ENCODE measurements around the gene SASH1.

The SASH1 gene

DNA sequence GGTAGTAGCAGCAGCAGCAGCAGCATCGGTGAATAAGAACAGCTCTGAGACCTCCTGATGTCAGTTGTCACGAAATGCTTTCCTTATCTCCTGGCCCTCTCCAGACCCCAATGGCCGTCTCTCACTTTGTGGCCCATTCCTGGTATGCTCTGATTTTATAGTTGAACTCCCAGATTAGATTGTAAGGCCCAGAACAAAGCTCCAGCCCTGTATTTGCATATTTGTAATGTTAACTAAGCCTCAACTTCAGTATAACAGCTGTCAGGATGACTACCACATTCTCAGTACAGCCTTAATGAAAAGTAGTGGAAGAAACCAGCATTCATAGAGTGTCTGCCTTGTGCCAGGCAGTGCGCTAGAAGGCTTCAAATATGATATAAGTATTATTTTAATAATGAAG lies 180.9 kb downstream of the SASH1 start:
- Histone ChIP-seq H3K9me3 (ENCODE audit: insufficient read depth, low read length) (peaks cover 7% of the 10 kb centered on the region; the same call in 1 of the 2 replicates), H3K36me3 (ENCODE audit: insufficient read depth, insufficient read length, low read length) (peaks cover 28% of the 10 kb centered on the region), H3K9ac (ENCODE audit: insufficient read length, low read depth) (no peak overlapping the region), H3K4me1 (ENCODE audit: insufficient read depth, insufficient read length) (no peaks in the 10 kb centered on the region), H3K27me3 (ENCODE audit: insufficient read depth, insufficient read length) (no peaks in the 10 kb centered on the region), H3K4me3 (ENCODE audit: insufficient read length, low read depth) (no peak overlapping the region)
- TF ChIP-seq YY1 (IDR thresholded peaks at IDR 0.05; ENCODE audit: insufficient read depth, insufficient read length) (no peak), ZNF274 (IDR thresholded peaks at IDR 0.05; ENCODE audit: low read depth, low read length) (no peak), SUZ12 (IDR thresholded peaks at IDR 0.05; ENCODE audit: extremely low read depth, insufficient read depth, insufficient read length) (no peak)
- DNase-seq (ENCODE audit: low read depth, low spot score): no peak

DNA sequence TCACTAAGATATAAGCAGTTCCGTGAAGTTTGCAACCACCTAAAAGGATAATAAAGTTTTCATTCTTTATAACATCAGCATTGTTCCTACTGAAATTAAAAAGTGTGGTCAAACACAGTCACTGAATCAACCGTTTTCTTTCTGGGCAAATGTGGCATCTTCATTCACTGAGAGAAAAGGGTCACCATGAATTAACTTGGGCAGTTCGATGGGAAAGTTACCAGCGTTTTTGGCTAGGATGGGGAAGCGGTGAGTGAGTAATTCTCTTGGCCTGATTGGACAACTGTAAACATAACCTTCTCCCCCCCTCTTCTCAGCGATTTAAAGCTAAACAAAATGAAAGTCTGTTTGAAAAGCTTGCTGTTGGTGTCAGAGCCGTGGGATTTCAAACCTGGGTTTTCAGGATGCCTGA lies 181.8 kb downstream of the SASH1 start:
- no peak for TF ChIP-seq SUZ12 (IDR thresholded peaks at IDR 0.05; ENCODE audit: extremely low read depth, insufficient read depth, insufficient read length)
- no peak for TF ChIP-seq ZNF274 (IDR thresholded peaks at IDR 0.05; ENCODE audit: low read depth, low read length)
- TF ChIP-seq YY1 (IDR thresholded peaks at IDR 0.05; ENCODE audit: insufficient read depth, insufficient read length): no peak
- no peak overlapping the region for H3K4me3 ChIP-seq (ENCODE audit: insufficient read length, low read depth)
- H3K4me1 ChIP-seq (ENCODE audit: insufficient read depth, insufficient read length): no peaks in the 10 kb centered on the region
- peaks cover 7% of the 10 kb centered on the region; the same call in 1 of the 2 replicates for H3K9me3 ChIP-seq (ENCODE audit: insufficient read depth, low read length)
- no peaks in the 10 kb centered on the region for H3K27me3 ChIP-seq (ENCODE audit: insufficient read depth, insufficient read length)
- DNase-seq (ENCODE audit: low read depth, low spot score): no peak
- H3K9ac ChIP-seq (ENCODE audit: insufficient read length, low read depth): no peak overlapping the region
- peaks cover 25% of the 10 kb centered on the region for H3K36me3 ChIP-seq (ENCODE audit: insufficient read depth, insufficient read length, low read length)

DNA sequence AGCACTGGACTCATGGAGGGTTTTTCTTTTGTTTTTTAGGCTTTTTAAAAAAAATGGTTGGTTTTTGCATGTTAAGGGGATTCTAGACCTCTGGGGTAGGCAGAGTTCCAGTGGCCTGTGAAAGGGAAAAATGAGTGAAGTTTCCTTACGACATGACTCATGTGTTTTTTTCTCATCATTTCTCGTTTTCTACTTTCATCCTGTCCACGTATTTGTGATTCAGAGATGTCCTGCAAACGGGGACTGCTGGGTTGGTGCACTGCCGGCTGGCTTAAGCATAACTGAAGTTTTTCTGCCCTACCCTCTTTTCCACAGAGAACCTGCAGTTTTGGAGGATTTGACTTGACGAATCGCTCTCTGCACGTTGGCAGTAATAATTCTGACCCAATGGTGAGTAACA lies 182.3 kb downstream of the SASH1 start:
- H3K27me3 ChIP-seq (ENCODE audit: insufficient read depth, insufficient read length): no peaks in the 10 kb centered on the region
- H3K9me3 ChIP-seq (ENCODE audit: insufficient read depth, low read length): peaks cover 4% of the 10 kb centered on the region; the same call in 1 of the 2 replicates
- TF ChIP-seq ZNF274 (IDR thresholded peaks at IDR 0.05; ENCODE audit: low read depth, low read length): no peak
- TF ChIP-seq YY1 (IDR thresholded peaks at IDR 0.05; ENCODE audit: insufficient read depth, insufficient read length): no peak
- TF ChIP-seq SUZ12 (IDR thresholded peaks at IDR 0.05; ENCODE audit: extremely low read depth, insufficient read depth, insufficient read length): no peak
- no peaks in the 10 kb centered on the region for H3K4me1 ChIP-seq (ENCODE audit: insufficient read depth, insufficient read length)
- DNase-seq (ENCODE audit: low read depth, low spot score): no peak
- H3K4me3 ChIP-seq (ENCODE audit: insufficient read length, low read depth): no peak overlapping the region
- H3K36me3 ChIP-seq (ENCODE audit: insufficient read depth, insufficient read length, low read length): peaks cover 20% of the 10 kb centered on the region
- no peak overlapping the region for H3K9ac ChIP-seq (ENCODE audit: insufficient read length, low read depth)

DNA sequence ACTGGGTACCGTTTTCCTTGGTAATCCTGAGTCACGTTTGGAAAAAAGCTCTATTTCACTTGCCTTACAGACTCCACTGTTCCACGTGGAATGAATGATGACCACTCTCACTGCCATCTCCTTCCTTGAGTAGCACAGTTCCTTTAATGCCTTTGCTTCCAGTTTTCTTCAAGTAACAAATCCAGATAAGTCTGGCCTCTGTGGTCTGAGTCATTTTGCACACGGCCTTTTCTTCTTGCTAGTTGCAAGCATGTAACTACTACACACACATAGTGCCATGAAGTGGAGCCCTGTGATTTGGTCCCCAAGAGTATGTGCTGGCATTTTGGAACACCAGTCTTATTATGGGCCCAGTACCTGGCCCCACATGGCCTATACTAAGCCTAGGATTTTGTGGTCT lies 182.8 kb downstream of the SASH1 start:
- no peak for DNase-seq (ENCODE audit: low read depth, low spot score)
- Histone ChIP-seq H3K4me3 (ENCODE audit: insufficient read length, low read depth) (no peak overlapping the region), H3K4me1 (ENCODE audit: insufficient read depth, insufficient read length) (no peaks in the 10 kb centered on the region), H3K27me3 (ENCODE audit: insufficient read depth, insufficient read length) (no peaks in the 10 kb centered on the region), H3K9me3 (ENCODE audit: insufficient read depth, low read length) (no peaks in the 10 kb centered on the region), H3K36me3 (ENCODE audit: insufficient read depth, insufficient read length, low read length) (peaks cover 16% of the 10 kb centered on the region), H3K9ac (ENCODE audit: insufficient read length, low read depth) (no peak overlapping the region)
- no peak for TF ChIP-seq SUZ12 (IDR thresholded peaks at IDR 0.05; ENCODE audit: extremely low read depth, insufficient read depth, insufficient read length)
- TF ChIP-seq YY1 (IDR thresholded peaks at IDR 0.05; ENCODE audit: insufficient read depth, insufficient read length): no peak
- no peak for TF ChIP-seq ZNF274 (IDR thresholded peaks at IDR 0.05; ENCODE audit: low read depth, low read length)

DNA sequence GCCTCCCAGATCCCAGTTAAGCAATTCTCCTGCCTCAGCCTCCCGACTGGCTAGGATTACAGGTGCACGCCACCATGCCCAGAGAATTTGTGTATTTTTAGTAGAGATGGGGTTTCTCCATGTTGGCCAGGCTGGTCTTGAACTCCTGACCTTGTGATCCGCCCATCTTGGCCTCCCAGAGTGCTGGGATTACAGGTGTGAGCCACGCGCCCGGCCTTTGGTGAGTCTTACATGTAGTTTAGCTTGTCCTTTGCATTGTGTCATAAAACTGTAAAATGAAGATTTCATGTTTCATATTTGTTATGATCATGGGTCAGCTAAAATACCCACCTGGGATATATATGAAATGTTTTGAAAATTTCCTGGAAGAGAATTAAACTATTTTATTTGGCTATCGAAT lies 183.5 kb downstream of the SASH1 start:
- H3K9me3 ChIP-seq (ENCODE audit: insufficient read depth, low read length): no peaks in the 10 kb centered on the region
- H3K4me3 ChIP-seq (ENCODE audit: insufficient read length, low read depth): no peak overlapping the region
- H3K36me3 ChIP-seq (ENCODE audit: insufficient read depth, insufficient read length, low read length): peaks cover 13% of the 10 kb centered on the region
- H3K4me1 ChIP-seq (ENCODE audit: insufficient read depth, insufficient read length): no peaks in the 10 kb centered on the region
- DNase-seq (ENCODE audit: low read depth, low spot score): no peak
- no peaks in the 10 kb centered on the region for H3K27me3 ChIP-seq (ENCODE audit: insufficient read depth, insufficient read length)
- TF ChIP-seq SUZ12 (IDR thresholded peaks at IDR 0.05; ENCODE audit: extremely low read depth, insufficient read depth, insufficient read length) (no peak), YY1 (IDR thresholded peaks at IDR 0.05; ENCODE audit: insufficient read depth, insufficient read length) (no peak), ZNF274 (IDR thresholded peaks at IDR 0.05; ENCODE audit: low read depth, low read length) (no peak)
- no peak overlapping the region for H3K9ac ChIP-seq (ENCODE audit: insufficient read length, low read depth)

DNA sequence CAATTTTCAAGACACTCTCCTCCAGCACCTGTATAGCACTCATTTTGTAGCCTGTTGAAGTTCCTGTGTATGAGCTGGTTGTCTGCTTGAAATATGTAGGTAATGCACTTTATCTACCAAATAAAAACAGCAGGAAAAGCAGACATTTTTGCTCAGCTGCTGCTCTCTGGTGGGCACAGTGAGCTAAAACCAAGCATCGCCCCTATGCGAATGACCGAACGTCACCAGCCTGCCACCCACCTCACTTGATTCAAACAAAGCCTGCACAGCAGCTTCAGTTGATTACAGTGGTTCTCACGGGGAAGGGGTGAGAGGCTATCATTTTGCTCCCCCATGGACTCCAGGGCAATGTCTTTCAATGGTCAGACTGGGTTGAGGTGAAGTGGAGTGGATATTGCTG lies 185.7 kb downstream of the SASH1 start:
- Histone ChIP-seq H3K27me3 (ENCODE audit: insufficient read depth, insufficient read length) (no peaks in the 10 kb centered on the region), H3K9me3 (ENCODE audit: insufficient read depth, low read length) (no peaks in the 10 kb centered on the region), H3K36me3 (ENCODE audit: insufficient read depth, insufficient read length, low read length) (peaks cover 34% of the 10 kb centered on the region), H3K9ac (ENCODE audit: insufficient read length, low read depth) (no peak overlapping the region), H3K4me3 (ENCODE audit: insufficient read length, low read depth) (no peak overlapping the region), H3K4me1 (ENCODE audit: insufficient read depth, insufficient read length) (no peaks in the 10 kb centered on the region)
- no peak for DNase-seq (ENCODE audit: low read depth, low spot score)
- TF ChIP-seq SUZ12 (IDR thresholded peaks at IDR 0.05; ENCODE audit: extremely low read depth, insufficient read depth, insufficient read length): no peak
- no peak for TF ChIP-seq YY1 (IDR thresholded peaks at IDR 0.05; ENCODE audit: insufficient read depth, insufficient read length)
- no peak for TF ChIP-seq ZNF274 (IDR thresholded peaks at IDR 0.05; ENCODE audit: low read depth, low read length)

DNA sequence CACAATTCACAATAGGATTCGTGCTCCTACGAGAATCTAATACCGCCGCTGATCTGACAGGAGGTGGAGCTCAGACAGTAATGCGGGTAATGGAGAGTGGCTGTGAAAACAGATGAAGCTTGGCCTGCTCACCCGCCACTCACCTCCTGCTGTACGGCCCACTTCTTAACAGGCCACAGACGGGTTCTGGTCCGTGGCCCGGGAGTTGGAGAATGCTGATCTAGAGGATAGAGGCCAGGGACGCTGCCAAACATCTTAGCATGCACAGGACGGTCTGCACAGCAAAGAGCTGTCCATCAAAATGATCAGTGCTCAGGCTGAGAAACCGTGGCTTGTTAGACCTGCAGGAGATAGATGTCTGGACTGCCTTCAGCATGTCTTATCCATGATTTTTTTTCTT lies 186.4 kb downstream of the SASH1 start:
- H3K9ac ChIP-seq (ENCODE audit: insufficient read length, low read depth): no peak overlapping the region
- TF ChIP-seq ZNF274 (IDR thresholded peaks at IDR 0.05; ENCODE audit: low read depth, low read length): no peak
- no peak for TF ChIP-seq SUZ12 (IDR thresholded peaks at IDR 0.05; ENCODE audit: extremely low read depth, insufficient read depth, insufficient read length)
- TF ChIP-seq YY1 (IDR thresholded peaks at IDR 0.05; ENCODE audit: insufficient read depth, insufficient read length): no peak
- H3K4me1 ChIP-seq (ENCODE audit: insufficient read depth, insufficient read length): no peaks in the 10 kb centered on the region
- DNase-seq (ENCODE audit: low read depth, low spot score): no peak
- no peak overlapping the region for H3K4me3 ChIP-seq (ENCODE audit: insufficient read length, low read depth)
- no peaks in the 10 kb centered on the region for H3K9me3 ChIP-seq (ENCODE audit: insufficient read depth, low read length)
- no peaks in the 10 kb centered on the region for H3K27me3 ChIP-seq (ENCODE audit: insufficient read depth, insufficient read length)
- H3K36me3 ChIP-seq (ENCODE audit: insufficient read depth, insufficient read length, low read length): peaks cover 41% of the 10 kb centered on the region
